Inflammatory macrophage treated with lipopolysaccharide for 1 hour (primary cell): ENCODE results near the gene C17orf75.

ENCODE experiments used
- DNase-seq, 2 donors: peaks; one replicate each; pipeline ENCODE4 v3.0.0-alpha.2; 2020 to 2022

The C17orf75 gene

DNA sequence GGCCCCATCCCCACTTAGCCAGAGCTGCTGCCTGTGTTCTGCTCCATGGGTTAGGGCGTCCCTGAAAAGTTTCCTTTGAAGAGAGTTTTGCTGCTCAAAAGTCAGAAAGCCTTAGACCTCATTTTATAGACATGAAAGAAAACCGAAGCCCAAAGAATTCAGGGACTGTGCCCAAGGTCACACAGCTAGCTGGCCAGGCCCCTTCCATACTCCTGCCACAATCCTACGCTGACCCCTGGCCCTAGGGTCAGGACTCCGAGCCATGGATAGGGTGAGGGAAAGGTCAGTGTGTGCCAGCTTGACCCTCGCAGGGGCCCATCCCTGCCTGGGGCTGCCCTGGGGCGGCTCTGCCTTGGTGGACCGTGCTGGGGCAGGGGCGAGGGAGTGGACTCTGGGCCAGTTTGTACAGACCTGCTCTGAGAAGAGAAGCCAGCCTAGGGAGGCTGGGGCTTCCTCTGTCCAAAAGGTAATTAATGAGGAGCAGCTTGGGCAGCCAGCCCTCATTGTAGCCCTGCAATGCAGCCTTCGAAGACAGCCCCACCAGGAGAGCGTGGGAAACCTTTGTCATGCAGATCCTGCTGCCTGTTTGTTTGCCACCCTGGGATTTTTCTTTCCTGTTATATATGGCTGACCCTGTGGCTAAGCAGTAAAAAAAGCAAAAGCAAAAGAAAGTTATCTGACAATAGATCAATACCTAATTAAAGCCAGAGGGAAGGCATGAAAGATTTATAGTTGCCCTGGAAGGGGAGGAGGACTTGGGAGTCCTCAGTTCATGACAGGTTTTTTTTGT lies 38.9 kb downstream of the C17orf75 start:
- no peak for DNase-seq

GRCh38 chr17:32302037-32302436 lies 39.9 kb downstream of the C17orf75 start:
- no peak for DNase-seq

DNA sequence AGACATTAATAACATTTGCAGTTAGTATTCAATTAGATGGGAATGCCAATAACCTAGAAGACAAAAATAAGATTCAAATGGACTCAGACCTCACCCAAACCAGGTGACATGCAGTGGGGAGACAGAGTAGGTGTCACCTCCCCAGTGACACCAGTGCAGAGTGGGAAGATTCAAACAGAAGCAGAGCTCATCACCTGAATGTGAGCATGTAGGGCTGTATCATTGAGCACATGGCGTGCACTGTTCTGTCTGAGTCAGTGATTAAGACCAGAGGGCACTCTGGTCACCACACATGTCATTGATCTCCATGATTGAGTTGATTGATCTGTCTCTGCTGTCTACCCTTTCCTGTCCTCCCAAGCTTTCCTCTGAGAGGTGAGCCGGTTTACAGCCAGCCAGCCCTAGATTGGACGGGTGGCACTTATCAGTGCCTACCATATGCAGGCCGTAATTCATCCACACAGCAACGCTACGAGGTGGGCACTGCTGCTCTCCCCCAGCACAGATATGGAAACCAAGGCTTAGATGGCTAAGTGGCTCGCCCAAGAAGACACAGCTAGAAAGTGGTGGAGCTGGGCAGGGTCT lies 42.3 kb downstream of the C17orf75 start:
- no peak for DNase-seq

DNA sequence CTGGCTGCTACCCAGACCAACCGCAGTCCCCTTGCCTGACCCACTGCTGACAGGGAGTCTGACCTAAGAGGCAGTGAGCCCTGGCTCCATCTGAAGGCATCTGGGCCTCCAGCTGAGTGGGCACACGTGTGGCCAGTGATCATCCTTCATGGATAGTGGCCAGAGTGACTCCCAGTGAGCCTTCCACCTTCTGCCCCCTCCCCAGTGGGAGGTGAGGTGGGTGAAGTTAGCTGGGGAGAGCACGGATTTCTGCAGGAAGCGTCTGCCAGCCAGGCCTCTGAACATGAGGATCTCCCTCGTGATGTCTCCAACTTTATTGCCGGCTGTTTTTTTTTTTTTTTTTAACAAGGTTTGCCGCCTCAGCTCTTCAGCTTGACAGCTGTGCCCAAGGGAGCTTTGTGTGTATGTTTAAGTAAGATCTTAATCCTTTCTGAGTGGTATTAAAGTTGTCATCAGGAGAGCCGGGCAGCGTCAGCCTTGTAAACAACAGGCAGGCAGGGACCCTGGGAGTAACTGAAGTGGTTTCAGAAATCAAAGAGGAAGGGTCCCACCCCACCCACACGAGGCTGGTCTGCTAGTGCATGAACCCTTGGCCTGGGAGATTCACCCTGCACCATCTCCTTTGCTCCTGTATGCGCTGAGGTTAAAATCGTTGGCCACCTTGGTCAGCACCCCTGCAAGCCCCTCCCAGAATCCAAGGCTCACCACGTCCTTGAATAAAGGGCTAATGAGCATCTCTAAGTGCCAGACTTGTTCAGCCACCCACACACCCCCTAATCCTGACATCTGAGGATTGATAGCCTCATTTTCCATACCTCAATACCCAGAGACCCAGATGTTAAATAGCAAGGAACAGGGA lies 43.0 kb downstream of the C17orf75 start:
- DNase-seq, result no peak

DNA sequence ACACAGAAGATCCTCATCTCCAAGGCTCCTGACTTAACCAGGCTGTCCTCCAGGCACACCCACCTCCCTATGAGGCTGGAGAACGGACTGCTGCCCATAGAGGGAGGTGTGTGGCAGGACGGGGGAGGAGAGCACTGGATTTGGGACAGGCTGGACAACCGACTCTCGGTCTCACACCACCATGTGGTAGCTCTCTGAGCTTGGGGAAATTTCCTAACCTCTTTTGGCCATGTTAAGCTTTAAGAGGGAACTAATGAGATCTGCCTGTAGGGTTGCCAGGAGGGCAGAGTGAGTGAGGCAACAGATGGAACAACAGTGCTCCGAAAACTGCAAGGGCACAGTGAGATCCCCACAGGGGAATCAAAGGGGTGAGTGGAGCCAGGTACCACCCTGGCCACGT lies 43.7 kb downstream of the C17orf75 start:
- DNase-seq, result peak in 1 of 2 donors; percentile 16

DNA sequence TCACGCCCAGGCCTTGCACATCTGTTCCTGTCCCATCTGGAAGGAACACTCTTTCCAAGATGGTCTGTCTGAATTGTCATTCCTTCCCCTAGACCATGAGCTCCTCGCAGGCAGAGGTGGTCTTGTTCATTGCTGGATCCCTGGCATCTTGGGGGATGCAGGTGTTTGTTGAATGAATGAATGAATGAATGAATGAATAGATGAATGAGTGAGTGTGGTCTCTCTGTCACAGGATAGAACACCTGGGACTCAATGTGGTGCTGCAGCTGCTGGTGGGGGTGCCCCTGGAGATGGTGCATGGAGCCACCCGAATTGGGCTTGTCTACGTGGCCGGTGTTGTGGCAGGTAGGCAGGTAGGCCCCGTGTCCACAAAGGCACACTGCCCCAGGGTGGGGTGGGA lies 44.1 kb downstream of the C17orf75 start:
- DNase-seq, result no peak

DNA sequence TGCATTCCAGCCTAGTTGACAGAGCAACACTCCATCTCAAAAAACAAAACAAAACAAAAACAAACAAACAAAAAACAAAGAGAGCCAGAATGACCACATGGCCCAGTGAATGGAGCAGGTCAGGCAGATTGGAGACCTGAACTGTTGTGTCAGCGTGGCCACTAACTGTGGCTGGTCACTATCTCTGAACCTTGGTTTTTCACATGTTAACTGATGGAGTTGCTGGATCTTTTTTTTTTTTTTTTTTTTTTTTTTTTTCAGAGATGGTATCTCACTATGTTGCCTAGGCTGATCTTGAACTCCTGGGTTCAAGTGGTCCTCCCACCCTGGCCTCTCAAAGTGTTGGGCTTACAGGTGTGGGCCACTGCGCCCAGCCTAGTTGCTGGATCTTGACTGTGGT lies 44.5 kb downstream of the C17orf75 start:
- DNase-seq, result no peak

DNA sequence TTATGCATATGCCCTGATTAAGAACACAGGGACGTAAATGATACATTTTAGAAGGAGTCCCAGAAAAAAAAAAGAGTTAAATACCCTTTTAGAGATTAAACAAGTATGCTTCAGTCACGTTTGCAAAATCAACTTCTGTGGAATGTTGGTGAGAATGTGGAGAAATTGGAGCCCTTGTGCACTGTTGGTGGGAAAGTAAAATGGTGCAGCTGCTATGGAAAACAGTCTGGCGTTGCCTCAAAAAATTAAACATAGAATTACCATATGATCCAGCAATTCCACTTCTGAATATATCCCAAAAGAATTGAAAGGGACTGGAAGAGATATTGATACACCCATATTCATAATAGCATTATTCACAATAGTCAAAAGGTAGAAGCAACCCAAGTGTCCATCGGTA lies 49.9 kb downstream of the C17orf75 start:
- no peak for DNase-seq

DNA sequence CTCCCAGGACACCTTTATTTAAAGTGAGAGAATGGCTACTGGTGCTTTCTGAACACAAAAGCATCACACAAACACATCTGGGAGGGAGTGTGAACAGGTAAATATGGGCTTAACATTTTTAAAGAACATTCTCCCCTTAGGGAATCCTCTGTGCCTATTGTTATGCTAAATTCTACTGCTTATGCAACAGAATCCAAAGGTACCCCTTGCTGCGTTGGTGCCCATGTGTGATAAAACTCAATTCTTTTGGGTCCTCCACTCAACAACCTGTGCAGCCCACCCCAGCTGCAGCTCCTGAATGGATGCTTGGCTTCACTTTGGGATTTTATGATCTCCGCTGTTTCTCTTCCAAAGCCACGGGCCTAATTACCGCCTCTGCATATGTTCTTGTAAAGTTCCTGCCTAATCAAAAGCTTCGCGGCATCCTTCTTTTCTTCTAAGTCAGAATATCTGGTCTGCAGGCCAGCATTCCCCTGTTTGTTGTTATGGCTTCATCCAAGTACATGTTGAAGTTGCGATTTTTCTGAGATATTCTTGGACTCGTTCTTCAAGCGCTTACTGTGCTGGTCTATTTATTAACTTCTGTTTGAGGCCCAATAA lies 52.4 kb downstream of the C17orf75 start:
- no peak for DNase-seq

- DNase-seq, result peak in 1 of 2 donors; percentile 14
Measured at GRCh38 chr17:32288615-32289014, 53.4 kb downstream of the C17orf75 start.

GRCh38 chr17:32287804-32288511 lies 54.0 kb downstream of the C17orf75 start:
- no peak for DNase-seq

GRCh38 chr17:32286518-32286900 lies 55.5 kb downstream of the C17orf75 start:
- no peak for DNase-seq

DNA sequence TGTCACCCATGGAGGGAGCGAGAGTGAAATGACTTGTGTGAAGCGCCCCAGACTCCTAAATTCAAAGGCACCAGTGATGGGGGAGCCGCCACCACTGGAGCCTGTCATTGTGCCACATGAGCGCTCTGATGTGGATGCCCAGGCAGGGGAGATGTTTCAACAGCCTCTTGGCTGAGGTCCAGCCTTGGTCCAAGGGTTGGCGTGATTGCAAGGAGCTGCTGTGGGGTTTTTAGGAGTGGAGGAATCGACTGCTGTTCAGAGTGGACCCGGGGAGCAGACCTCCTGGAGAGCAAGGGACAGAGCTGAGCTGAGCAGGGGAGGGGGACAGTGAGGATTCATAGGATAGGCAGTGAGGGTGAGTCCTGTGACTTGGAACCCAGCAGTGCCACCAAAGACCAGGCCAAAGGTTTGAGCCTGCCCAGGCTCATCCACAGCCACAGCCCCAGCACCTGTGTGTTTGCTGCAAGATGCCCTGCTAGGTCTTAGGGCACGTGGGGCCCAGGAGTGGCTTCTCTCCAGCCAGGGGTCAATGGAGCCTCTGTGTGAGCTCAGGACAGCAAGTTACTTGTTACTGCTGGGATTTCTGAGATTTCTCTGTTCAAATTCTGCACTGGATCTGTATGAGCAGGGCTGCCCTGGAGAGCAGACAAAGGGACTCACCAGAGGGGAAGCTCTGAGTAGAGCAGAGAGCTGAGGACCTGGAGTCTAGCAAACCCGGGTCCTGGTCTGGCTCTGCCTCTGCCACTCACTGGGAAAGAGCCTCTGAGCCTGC lies 56.0 kb downstream of the C17orf75 start:
- DNase-seq, result no peak

- DNase-seq, result no peak
Measured at GRCh38 chr17:32285306-32285705, 56.7 kb downstream of the C17orf75 start.

DNA sequence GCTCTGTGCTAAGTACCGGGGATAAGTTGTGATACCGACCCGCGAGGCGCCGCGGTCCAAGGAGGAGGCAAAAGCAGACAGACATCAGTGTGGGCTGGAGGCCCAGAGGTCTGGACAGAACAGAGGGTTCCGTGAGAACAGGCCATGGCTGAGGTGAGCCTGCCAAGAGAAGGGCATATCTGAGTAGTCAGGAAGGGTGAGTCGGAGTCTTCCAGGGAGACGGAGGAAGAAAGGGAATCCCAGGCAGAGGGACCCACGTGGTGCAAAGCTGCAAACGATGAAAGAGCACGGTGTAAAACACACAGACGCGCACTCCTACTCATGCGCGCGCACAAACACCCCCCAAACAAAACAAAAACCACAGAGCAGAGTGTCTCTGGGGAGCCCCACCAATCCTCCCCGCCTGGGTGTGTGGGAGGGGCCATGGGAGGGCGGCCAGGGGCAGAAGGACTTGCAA lies 58.2 kb downstream of the C17orf75 start:
- DNase-seq, result no peak

DNA sequence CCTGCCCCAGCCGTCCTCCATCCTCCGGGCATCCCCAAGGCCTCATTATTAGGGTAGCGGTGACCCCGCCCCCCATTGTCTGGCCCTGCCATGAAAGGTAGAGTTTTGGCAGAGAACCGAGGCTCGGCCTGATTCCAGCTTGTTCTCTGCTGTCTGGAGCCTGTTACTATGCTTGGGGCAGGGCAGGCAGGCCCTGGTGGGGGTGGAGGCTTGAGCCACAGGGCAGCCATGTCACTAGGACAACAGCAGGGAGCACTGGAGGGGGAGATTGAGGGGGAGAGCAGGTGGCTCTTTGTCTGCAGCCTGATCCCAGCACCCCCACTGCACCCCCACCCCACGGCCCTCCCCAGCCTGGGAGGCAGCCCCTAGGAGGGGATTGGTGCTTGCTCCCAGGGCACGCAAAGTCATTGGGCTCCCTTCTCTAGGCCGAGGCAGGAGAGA lies 60.9 kb downstream of the C17orf75 start:
- DNase-seq, result no peak

DNA sequence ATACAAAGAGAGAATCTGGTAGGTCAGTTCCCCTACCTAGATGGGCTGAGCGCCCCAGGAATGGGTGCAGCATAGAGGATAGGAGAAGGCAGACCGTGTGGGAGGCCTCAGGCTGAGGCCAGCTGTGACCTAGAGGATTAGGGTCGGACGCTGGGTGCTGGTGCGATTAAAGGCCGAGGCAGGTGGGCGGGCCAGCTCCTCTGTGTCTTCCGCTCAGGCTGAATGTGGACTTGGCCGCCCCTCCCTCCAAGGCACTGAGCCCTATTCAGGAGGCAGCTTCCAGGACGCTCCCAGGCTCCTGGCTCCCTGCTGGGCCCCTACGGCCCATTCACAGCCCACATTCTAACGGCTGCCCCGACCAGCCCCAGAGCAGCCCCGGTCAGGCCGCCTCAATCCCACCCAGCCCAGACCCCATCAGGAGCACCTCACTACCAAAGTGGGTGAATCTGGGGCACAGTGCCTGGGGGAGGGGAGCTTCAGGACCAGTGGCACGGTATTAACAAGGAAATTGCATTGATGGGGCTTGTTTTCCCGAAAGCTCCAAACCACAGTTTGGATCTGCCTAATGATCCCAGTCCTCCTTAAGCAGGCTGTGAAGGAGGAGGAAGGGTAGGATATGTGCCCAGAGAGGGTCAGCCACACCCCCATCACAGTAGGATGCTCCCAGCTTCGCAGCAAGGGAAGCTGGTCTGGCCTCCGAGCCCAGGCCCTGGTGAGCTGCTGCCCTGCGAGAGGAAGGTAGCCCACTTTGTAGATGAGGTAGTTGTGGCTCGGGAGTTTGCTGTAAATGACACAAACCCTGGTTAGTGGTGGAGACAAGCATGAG lies 61.9 kb downstream of the C17orf75 start:
- DNase-seq, result no peak

DNA sequence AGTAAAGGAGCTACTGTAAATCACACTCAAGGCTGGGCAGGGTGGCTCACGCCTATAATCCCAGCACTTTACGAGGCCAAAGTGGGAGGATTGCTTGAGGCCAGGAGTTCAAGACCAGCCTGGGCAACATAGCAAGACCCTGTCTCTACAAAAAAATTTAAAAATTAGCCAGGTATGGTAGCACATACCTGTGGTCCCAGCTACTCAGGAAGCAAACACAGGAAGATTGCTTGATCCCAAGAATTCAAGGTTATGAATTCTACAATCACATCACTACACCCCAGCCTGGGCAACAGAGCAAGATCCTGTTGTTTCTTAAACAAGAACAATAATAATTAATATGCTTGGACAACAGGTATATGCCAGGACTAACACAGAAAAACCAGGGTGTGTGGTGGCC lies 63.2 kb downstream of the C17orf75 start:
- DNase-seq, result no peak
